Measurements from ENCODE around the gene SLC44A4. TPM values are rescaled to one million over a fixed set of nuclear protein-coding genes. Genes with fewer than 3 reads are reported as not detected.
"Not testable (repeated sequence)": the region's sequence is repeated elsewhere in the genome, so short reads cannot be mapped to it uniquely, and the experiment has no call there.

Gene SLC44A4
- total RNA-seq, 1 donor from 2014 or later = not detected

GRCh38 chr6:31838968-31839367 is 39.8 kb downstream of the SLC44A4 start:
- no peak for TF ChIP-seq CTCF (IDR thresholded peaks at IDR 0.05)
- H3K4me3 Mint-ChIP-seq (ENCODE audit: unreplicated experiment) = peak overlapping the region; percentile 95
- H3K27me3 Mint-ChIP-seq (ENCODE audit: low read depth) = no peaks in the 10 kb centered on the region
- peaks cover 42% of the 10 kb centered on the region for H3K4me1 Mint-ChIP-seq (ENCODE audit: low read depth)
- DNase-seq (ENCODE audit: low spot score) = no peak
- no peaks in the 10 kb centered on the region for H3K9me3 Mint-ChIP-seq (ENCODE audit: low read depth)
- peaks cover 34% of the 10 kb centered on the region for H3K36me3 Mint-ChIP-seq (ENCODE audit: low read depth)
- H3K27ac Mint-ChIP-seq (ENCODE audit: unreplicated experiment) = no peak overlapping the region

- H3K4me1 Mint-ChIP-seq (ENCODE audit: low read depth) = peaks cover 42% of the 10 kb centered on the region
- H3K36me3 Mint-ChIP-seq (ENCODE audit: low read depth) = peaks cover 34% of the 10 kb centered on the region
- H3K27ac Mint-ChIP-seq (ENCODE audit: unreplicated experiment) = peak overlapping the region; percentile 97
- H3K4me3 Mint-ChIP-seq (ENCODE audit: unreplicated experiment) = peak overlapping the region; percentile 95
- H3K27me3 Mint-ChIP-seq (ENCODE audit: low read depth); H3K9me3 Mint-ChIP-seq (ENCODE audit: low read depth); DNase-seq (ENCODE audit: low spot score): not testable (repeated sequence)
Measured at GRCh38 chr6:31838114-31838553, 40.7 kb downstream of the SLC44A4 start.

- H3K9me3 Mint-ChIP-seq (ENCODE audit: low read depth) = no peaks in the 10 kb centered on the region
- H3K4me1 Mint-ChIP-seq (ENCODE audit: low read depth) = peaks cover 42% of the 10 kb centered on the region
- peaks cover 34% of the 10 kb centered on the region for H3K36me3 Mint-ChIP-seq (ENCODE audit: low read depth)
- peak overlapping the region; percentile 97 for H3K27ac Mint-ChIP-seq (ENCODE audit: unreplicated experiment)
- DNase-seq (ENCODE audit: low spot score) = no peak
- H3K4me3 Mint-ChIP-seq (ENCODE audit: unreplicated experiment) = peak overlapping the region; percentile 95
- no peak for TF ChIP-seq CTCF (IDR thresholded peaks at IDR 0.05)
- H3K27me3 Mint-ChIP-seq (ENCODE audit: low read depth) = no peaks in the 10 kb centered on the region
Measured at GRCh38 chr6:31837369-31838113, 41.3 kb downstream of the SLC44A4 start.

GRCh38 chr6:31836474-31837368 is 42.1 kb downstream of the SLC44A4 start:
- DNase-seq (ENCODE audit: low spot score) = no peak
- Mint-ChIP-seq H3K27ac (ENCODE audit: unreplicated experiment) (peak overlapping the region; percentile 97), H3K9me3 (ENCODE audit: low read depth) (no peaks in the 10 kb centered on the region), H3K27me3 (ENCODE audit: low read depth) (no peaks in the 10 kb centered on the region), H3K36me3 (ENCODE audit: low read depth) (peaks cover 34% of the 10 kb centered on the region), H3K4me1 (ENCODE audit: low read depth) (peaks cover 42% of the 10 kb centered on the region), H3K4me3 (ENCODE audit: unreplicated experiment) (peak overlapping the region; percentile 95)
- peak; percentile 60 for TF ChIP-seq CTCF (IDR thresholded peaks at IDR 0.05)

- H3K9me3 Mint-ChIP-seq (ENCODE audit: low read depth) = no peaks in the 10 kb centered on the region
- peak overlapping the region; percentile 95 for H3K4me3 Mint-ChIP-seq (ENCODE audit: unreplicated experiment)
- H3K27ac Mint-ChIP-seq (ENCODE audit: unreplicated experiment) = peak overlapping the region; percentile 97
- H3K36me3 Mint-ChIP-seq (ENCODE audit: low read depth) = peaks cover 34% of the 10 kb centered on the region
- no peak for DNase-seq (ENCODE audit: low spot score)
- TF ChIP-seq CTCF (IDR thresholded peaks at IDR 0.05) = no peak
- H3K27me3 Mint-ChIP-seq (ENCODE audit: low read depth) = no peaks in the 10 kb centered on the region
- H3K4me1 Mint-ChIP-seq (ENCODE audit: low read depth) = peaks cover 44% of the 10 kb centered on the region
Measured at GRCh38 chr6:31836047-31836473, 42.7 kb downstream of the SLC44A4 start.

Data from chondrocyte (in vitro differentiated cells).